Tibial artery (tissue), 4 donors: ENCODE data around the gene PLA2G2A.

Experiments
- DNase-seq, 2 donors: peaks; one replicate each; pipeline ENCODE4 v3.0.0-alpha.2; 2019
- H3K27ac ChIP-seq, 2 donors: fragments of 200-600 bp; sonication (generic) in 1 of 2; 1 replicate in 1 of 2; 2 replicates in 1 of 2; pipeline ENCODE4 v1.5.1; 2018 to 2019; ENCODE audit warnings: mild to moderate bottlenecking in 1 of 2
- H3K27me3 ChIP-seq, 2 donors: fragments of 200-600 bp; sonication (generic) in 1 of 2; one replicate each; pipeline versions ENCODE4 v1.5.1 to v1.6.0; 2016 to 2019
- H3K36me3 ChIP-seq, 3 donors: fragments of 200-600 bp; sonication (generic) in 2 of 3; one replicate each; pipeline ENCODE4 v1.5.1; 2016 to 2019; ENCODE audit warnings: mild to moderate bottlenecking in 2 of 3
- H3K4me1 ChIP-seq, 4 donors: fragments of 200-600 bp; sonication (generic) in 2 of 4; 1 replicate in 3 of 4; 2 replicates in 1 of 4; pipeline ENCODE4 v1.5.1; 2016 to 2019
- H3K4me3 ChIP-seq, 2 donors: fragments of 200-600 bp; sonication (generic) in 1 of 2; 1 replicate in 1 of 2; 2 replicates in 1 of 2; pipeline ENCODE4 v1.5.1; 2018 to 2019; ENCODE audit warnings: mild to moderate bottlenecking in 2 of 2
- H3K9me3 ChIP-seq, 3 donors: fragments of 200-600 bp; sonication (generic) in 1 of 3; one replicate each; pipeline ENCODE4 v1.5.1; 2016 to 2019
- intact Hi-C: fragments of 100-400 bp; cut with DNase I; formaldehyde crosslinking; loops from one replicate; pipeline ENCODE4 v1.15.0; 2023; ENCODE audit warnings: low total_unique reads
- TF ChIP-seq, protein P1 (sequence below), 2 experiments: fragments of 200-600 bp in 1 of 2; fragments of 450-650 bp in 1 of 2; IDR thresholded peaks; one replicate each; pipeline ENCODE4 v1.5.1; 2017 to 2019; ENCODE audit warnings: antibody characterized with exemption in 2 of 2, mild to moderate bottlenecking in 1 of 2, moderate library complexity in 1 of 2

The PLA2G2A gene

DNA sequence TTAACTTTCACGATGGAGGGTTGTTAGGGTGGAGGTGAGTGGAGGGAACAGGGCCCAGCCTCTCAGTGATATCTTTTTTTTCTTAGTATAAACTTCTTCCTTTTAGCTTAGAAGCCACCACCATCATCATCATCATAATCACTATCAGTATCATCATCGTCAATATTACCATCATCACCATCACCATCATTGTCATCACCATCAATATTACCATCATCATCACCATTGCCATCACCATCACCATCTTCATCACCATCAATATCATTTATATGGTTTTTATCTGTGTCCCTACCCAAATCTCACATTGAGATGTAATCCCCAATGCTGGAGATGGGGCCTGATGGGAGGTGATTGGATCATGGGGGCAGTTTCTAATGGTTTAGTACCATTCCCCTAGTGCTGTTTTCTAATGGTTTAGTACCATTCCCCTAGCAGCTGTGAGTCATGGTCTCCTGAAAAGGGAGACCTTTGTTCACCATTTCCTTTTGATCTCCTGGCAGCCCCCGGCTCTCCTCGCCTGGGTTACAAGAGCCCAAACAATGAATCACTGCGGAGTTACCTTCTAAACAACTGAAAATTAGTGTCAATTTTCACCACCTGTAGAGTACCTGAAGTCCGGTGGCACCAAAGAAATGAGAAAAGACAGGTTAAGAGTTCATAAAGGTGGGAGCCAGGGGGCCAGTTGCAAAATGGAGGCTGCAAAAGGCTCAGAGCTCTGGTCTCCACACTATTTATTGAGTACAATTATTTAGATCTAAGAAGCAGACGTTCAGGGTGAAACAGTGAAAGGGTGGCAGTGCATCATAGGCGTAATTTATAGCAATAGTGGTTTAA is 52.9 kb downstream of the PLA2G2A start:
- Histone ChIP-seq H3K4me3 (no peak overlapping the region), H3K27ac (no peak overlapping the region), H3K36me3 (no peaks in the 10 kb centered on the region), H3K27me3 (peaks cover 0 to 34% of the 10 kb centered on the region in 2 donors), H3K4me1 (no peaks in the 10 kb centered on the region), H3K9me3 (peaks cover under 1 to 7% (median 3%) of the 10 kb centered on the region in 3 donors)
- TF ChIP-seq, protein P1, sequence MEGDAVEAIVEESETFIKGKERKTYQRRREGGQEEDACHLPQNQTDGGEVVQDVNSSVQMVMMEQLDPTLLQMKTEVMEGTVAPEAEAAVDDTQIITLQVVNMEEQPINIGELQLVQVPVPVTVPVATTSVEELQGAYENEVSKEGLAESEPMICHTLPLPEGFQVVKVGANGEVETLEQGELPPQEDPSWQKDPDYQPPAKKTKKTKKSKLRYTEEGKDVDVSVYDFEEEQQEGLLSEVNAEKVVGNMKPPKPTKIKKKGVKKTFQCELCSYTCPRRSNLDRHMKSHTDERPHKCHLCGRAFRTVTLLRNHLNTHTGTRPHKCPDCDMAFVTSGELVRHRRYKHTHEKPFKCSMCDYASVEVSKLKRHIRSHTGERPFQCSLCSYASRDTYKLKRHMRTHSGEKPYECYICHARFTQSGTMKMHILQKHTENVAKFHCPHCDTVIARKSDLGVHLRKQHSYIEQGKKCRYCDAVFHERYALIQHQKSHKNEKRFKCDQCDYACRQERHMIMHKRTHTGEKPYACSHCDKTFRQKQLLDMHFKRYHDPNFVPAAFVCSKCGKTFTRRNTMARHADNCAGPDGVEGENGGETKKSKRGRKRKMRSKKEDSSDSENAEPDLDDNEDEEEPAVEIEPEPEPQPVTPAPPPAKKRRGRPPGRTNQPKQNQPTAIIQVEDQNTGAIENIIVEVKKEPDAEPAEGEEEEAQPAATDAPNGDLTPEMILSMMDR (IDR thresholded peaks at IDR 0.05): no peak
- no peak for DNase-seq
- intact Hi-C loops: no loop called here
